HepG2 (cell line): ENCODE data around the gene SMLR1. TPM values are rescaled to one million over a fixed set of nuclear protein-coding genes. Genes with fewer than 3 reads are reported as not detected.

Experiments
- CBX1 ChIP-seq: IDR thresholded peaks from one replicate; pipeline ENCODE4 v1.6.1; 2016; ENCODE audit warnings: antibody characterized with exemption, low read depth
- CEBPB ChIP-seq: IDR thresholded peaks from 2 replicates; pipeline ENCODE4 v1.6.1; 2011; ENCODE audit warnings: low read depth, low read length, improper control_type of control experiment, borderline replicate concordance
- FOSL2 ChIP-seq: sonication (generic); formaldehyde crosslinking; IDR thresholded peaks from 2 replicates; pipeline ENCODE4 v1.4.0; 2020; ENCODE audit warnings: missing genetic modification reagents
- FOXO1 ChIP-seq: sonication (generic); formaldehyde crosslinking; IDR thresholded peaks from 2 replicates; pipeline ENCODE4 v1.4.0; 2020; ENCODE audit warnings: missing genetic modification reagents
- FOXO4 ChIP-seq: sonication (generic); formaldehyde crosslinking; conservative IDR thresholded peaks from 2 replicates; pipeline ENCODE4 v1.8.1; 2023; ENCODE audit warnings: missing genetic modification reagents
- MLX ChIP-seq: IDR thresholded peaks from 2 replicates; pipeline ENCODE4 v1.6.1; 2016
- MYC ChIP-seq: sonication (generic); formaldehyde crosslinking; IDR thresholded peaks from 2 replicates; pipeline ENCODE4 v1.9.0; 2021; ENCODE audit warnings: missing genetic modification reagents, borderline replicate concordance
- NCOA2 ChIP-seq: sonication (generic); formaldehyde crosslinking; IDR thresholded peaks from 2 replicates; pipeline ENCODE4 v1.8.0; 2022; ENCODE audit warnings: inconsistent platforms
- PCBP1 ChIP-seq: fragments of 200-400 bp; formaldehyde crosslinking; IDR thresholded peaks from 2 replicates; pipeline ENCODE4 v1.6.1; 2017; ENCODE audit warnings: mild to moderate bottlenecking, low read depth, low read length, borderline replicate concordance
- PHF5A ChIP-seq: IDR thresholded peaks from one replicate; pipeline ENCODE4 v1.6.1; 2018; ENCODE audit warnings: low read depth, missing genetic modification reagents; ENCODE audit not compliant: unreplicated experiment
- PRDM10 ChIP-seq: sonication (generic); formaldehyde crosslinking; IDR thresholded peaks from 2 replicates; pipeline ENCODE4 v1.4.0; 2020; ENCODE audit warnings: low read depth, missing genetic modification reagents
- THRA ChIP-seq: sonication (generic); formaldehyde crosslinking; IDR thresholded peaks from 2 replicates; pipeline ENCODE4 v1.4.0; 2020; ENCODE audit warnings: missing genetic modification reagents, borderline replicate concordance
- ZBTB34 ChIP-seq: sonication (generic); formaldehyde crosslinking; IDR thresholded peaks from 2 replicates; pipeline ENCODE4 v1.8.0; 2022; ENCODE audit warnings: mild to moderate bottlenecking, missing genetic modification reagents
- ZFP90 ChIP-seq: sonication (generic); formaldehyde crosslinking; IDR thresholded peaks from 2 replicates; pipeline ENCODE4 v1.8.0; 2022; ENCODE audit warnings: missing genetic modification reagents, mild to moderate bottlenecking, inconsistent platforms, borderline replicate concordance
- ZNF335 ChIP-seq: sonication (generic); formaldehyde crosslinking; IDR thresholded peaks from 2 replicates; pipeline ENCODE4 v1.4.0; 2020; ENCODE audit warnings: missing genetic modification reagents
- ZNF430 ChIP-seq: sonication (generic); formaldehyde crosslinking; IDR thresholded peaks from 2 replicates; pipeline ENCODE4 v1.9.0; 2021; ENCODE audit warnings: mild to moderate bottlenecking, missing genetic modification reagents
- ZNF589 ChIP-seq: sonication (generic); formaldehyde crosslinking; conservative IDR thresholded peaks from 2 replicates; pipeline ENCODE4 v1.8.0; 2022; ENCODE audit warnings: mild to moderate bottlenecking, moderate library complexity, missing genetic modification reagents
- ZNF710 ChIP-seq: sonication (generic); formaldehyde crosslinking; IDR thresholded peaks from 2 replicates; pipeline ENCODE4 v1.5.0; 2020; ENCODE audit warnings: mild to moderate bottlenecking, missing genetic modification reagents, borderline replicate concordance
- polyA plus RNA-seq, 8 experiments: library from polyadenylated mRNA; depleted of rRNA in 3 of 8; stranded (reverse) in 7 of 8; unstranded in 1 of 8; fragments of >200 nt; fragmentation: Illumina TruSeq in 4 of 8; extraction: Trizol in 4 of 8; gene quantifications; 2 replicates each; pipeline versions ENCODE4 v1.2.1 to v1.2.3, GENCODE V29; 2011 to 2016; ENCODE audit warnings: low read depth in 4 of 8, missing spikeins in 1 of 8, mixed read lengths in 1 of 8; ENCODE audit not compliant: insufficient read depth in 1 of 8
- total RNA-seq, 5 experiments: library from RNA; depleted of rRNA; stranded (reverse); fragments of >200 nt; fragmentation: Illumina TruSeq; extraction: Trizol; gene quantifications; 2 replicates each; pipeline ENCODE4 v1.2.3, GENCODE V29; 2016; ENCODE audit warnings: low read depth in 1 of 5

SMLR1 gene
- total and polyA plus RNA-seq, 2 of the 13 experiments (the other 11 are each of a cell fraction or from before 2014, with no cell fraction given) = 41.8 to 104 TPM

- TF ChIP-seq PRDM10 (CRISPR knock-in tag) (peak; percentile 54; the same call in 1 of the 2 replicates), THRA (CRISPR knock-in tag) (peak; percentile 89; the same call in 1 of the 2 replicates), ZNF710 (CRISPR knock-in tag) (peak; percentile 99), MLX (peak; percentile 61; the same call in 1 of the 2 replicates), ZBTB34 (peak; percentile 27; the same call in 1 of the 2 replicates), CBX1 (peak; percentile 88), CEBPB (no peak), NCOA2 (CRISPR knock-in tag) (peak; percentile 83), PHF5A (CRISPR knock-in tag) (peak; percentile 84), FOSL2 (CRISPR knock-in tag) (peak; percentile 22; the same call in 1 of the 2 replicates), ZNF589 (CRISPR knock-in tag) (no peak), ZFP90 (no peak), PCBP1 (no peak), ZNF430 (CRISPR knock-in tag) (peak; percentile 86), FOXO4 (0 out of 2 replicates have a peak, but pooled peaks have one; percentile 93), MYC (CRISPR knock-in tag) (no peak), FOXO1 (CRISPR knock-in tag) (peak; percentile 52), ZNF335 (CRISPR knock-in tag) (0 out of 2 replicates have a peak, but pooled peaks have one; percentile 46)
These were observed 26.5 kb downstream of the SMLR1 start (continued) for GRCh38 chr6:130853555-130854183.
